GM19099 (cell line): ENCODE results near the gene QRSL1.

Source experiments
- POLR2A ChIP-seq: IDR thresholded peaks from 3 replicates; pipeline ENCODE4 v1.6.1; 2011; ENCODE audit warnings: low read depth; ENCODE audit not compliant: insufficient read length; ENCODE audit errors: extremely low read depth

QRSL1 gene

GRCh38 chr6:106617857-106618256 lies 11.5 kb upstream of the QRSL1 start:
- TF ChIP-seq POLR2A: no peak

- no peak for TF ChIP-seq POLR2A
Measured at GRCh38 chr6:106618324-106618723, 11.1 kb upstream of the QRSL1 start.

GRCh38 chr6:106619223-106619622 lies 10.2 kb upstream of the QRSL1 start:
- no peak for TF ChIP-seq POLR2A

GRCh38 chr6:106620931-106621672 lies 8.3 kb upstream of the QRSL1 start:
- TF ChIP-seq POLR2A: no peak

- no peak for TF ChIP-seq POLR2A
Measured at GRCh38 chr6:106622412-106622811, 7.0 kb upstream of the QRSL1 start.

GRCh38 chr6:106623039-106623438 lies 6.3 kb upstream of the QRSL1 start:
- TF ChIP-seq POLR2A: no peak

- TF ChIP-seq POLR2A: no peak
Measured at GRCh38 chr6:106626485-106626884, 2.9 kb upstream of the QRSL1 start.

- TF ChIP-seq POLR2A: no peak
Measured at GRCh38 chr6:106628658-106629102, 698 bp upstream of the QRSL1 start.

GRCh38 chr6:106629859-106630163 lies 433 bp downstream of the QRSL1 start:
- TF ChIP-seq POLR2A: no peak

GRCh38 chr6:106630366-106630765 lies 988 bp downstream of the QRSL1 start:
- TF ChIP-seq POLR2A: no peak

GRCh38 chr6:106631346-106631745 lies 2.0 kb downstream of the QRSL1 start:
- TF ChIP-seq POLR2A: no peak

- TF ChIP-seq POLR2A: no peak
Measured at GRCh38 chr6:106634565-106634964, 5.2 kb downstream of the QRSL1 start.

GRCh38 chr6:106637051-106637716 lies 7.8 kb downstream of the QRSL1 start:
- no peak for TF ChIP-seq POLR2A

GRCh38 chr6:106637717-106638341 lies 8.5 kb downstream of the QRSL1 start:
- no peak for TF ChIP-seq POLR2A

GRCh38 chr6:106639812-106640211 lies 10.4 kb downstream of the QRSL1 start:
- TF ChIP-seq POLR2A: no peak

GRCh38 chr6:106642476-106642875 lies 13.1 kb downstream of the QRSL1 start:
- TF ChIP-seq POLR2A: no peak
